ENCODE data around the gene SFMBT1.

The SFMBT1 gene

DNA sequence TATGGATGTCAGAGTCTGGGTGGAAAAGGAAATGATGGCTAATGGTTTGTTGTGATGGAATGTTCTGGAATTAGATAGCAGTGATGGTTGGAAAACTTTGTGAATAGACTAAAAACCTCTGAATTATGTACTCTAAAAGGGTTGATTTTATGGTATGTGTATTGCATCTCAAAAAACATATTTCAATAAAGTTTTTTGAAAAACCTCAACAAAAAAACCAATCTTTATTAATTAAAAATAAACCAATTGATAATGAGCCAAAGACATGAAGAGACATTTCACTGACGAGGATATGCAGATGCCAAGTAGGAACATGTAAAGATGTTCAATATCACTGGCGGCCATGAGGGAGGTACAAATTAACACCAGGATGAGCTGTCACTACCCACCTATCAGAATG lies 78.5 kb downstream of the SFMBT1 start:
- intact Hi-C loops (cut with DNase I) = no loop called here
- no peak for DNase-seq

DNA sequence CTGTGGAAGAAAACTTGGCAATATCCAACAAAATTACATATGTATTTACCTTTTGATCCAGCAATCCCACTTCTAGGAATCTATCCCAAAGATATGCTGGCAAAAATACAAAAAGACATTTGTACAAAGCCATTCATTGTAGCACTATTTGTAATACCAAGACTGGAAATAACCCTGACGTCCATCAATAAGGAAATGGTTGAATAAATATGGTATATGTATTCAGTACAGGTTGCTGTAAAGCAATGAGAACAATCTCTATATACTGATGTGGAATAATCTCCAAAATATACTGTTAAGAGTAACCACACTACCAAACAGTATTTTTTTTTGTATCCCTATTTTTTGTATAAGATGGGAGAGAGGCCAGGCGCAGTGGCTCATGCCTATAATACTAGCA lies 83.7 kb downstream of the SFMBT1 start:
- intact Hi-C loops (cut with DNase I) = no loop called here
- no peak for DNase-seq

DNA sequence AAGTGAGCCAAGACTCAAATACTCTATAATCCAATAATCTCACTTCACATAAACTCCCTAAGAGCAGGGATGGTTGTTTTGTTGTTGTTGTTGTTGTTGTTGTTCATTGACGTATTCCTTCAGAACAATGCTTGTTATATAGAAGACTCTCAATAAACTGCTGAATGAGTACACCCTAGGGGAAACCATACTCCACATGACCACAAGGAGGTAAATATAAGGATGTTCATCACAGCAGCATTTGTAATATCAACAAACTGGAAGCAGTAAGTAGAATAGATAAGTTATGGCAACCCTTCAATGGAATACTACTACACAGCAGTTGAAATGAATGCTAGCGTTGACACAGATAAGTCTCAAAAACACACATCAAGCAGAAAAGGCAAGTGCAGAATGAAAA lies 86.1 kb downstream of the SFMBT1 start:
- intact Hi-C loops (cut with DNase I) = no loop called here

DNA sequence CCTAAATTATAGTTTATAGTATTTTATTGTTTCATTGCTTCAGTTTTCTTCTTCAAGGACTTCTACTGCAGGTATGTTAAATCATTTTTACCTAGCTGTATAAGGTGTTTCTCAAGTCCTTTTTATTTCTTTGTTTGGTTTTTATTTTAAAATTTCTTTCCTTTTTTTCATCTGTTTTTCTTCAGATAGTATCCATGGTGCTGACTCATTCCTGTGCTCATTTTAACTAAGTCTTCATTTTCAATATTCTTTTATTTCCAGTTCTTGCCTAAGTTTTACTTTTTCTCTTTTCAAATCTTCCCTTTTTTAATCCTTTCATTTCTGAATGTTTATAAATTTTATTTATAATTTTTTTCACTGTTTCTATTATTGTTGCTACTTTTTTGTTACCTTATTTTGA lies 106.3 kb downstream of the SFMBT1 start:
- no peak for DNase-seq
- intact Hi-C loops (cut with DNase I) = no loop called here

More for the DNA sequence above, 86.1 kb downstream of the SFMBT1 start:
- DNase-seq = no peak

DNA sequence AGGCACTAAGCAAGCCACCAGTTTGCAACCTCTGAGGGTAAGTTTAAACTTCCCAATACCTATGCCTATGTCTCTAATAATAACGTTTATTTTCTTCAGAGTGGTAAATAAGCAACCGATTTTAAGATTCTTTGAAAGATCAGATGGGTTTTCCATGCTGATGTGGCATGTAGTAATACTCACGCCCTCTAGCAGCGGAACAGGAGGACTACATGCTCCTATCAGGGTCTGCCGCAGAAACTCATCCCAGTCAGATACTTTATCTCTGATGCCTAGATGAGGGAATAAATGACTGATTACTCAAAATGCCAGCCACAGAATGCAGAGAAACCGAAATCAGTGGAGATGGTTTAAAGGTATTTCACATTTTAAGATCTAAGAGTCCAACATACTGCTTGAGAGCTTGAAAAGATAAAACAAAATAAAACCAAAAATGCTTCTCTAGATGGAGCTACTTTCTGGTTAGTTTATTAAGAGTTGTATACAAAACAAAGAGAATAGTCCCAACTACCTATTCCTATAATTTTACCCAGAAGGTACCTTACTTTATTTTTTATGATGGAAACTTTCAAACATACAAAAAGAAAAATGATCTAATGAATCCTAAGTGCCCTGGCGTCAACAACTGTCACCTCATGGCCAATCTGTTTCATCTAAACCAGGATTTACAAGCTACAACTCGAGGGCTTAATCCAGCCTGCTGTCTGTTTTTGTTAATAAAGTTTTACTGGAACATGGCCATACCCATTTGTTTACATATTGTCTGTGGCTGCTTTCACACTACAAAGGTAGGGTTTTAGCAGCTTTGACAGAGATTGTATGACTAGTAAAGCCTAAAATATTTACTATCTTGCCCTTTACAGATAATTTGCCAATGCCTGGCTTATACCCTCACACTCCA lies 111.0 kb downstream of the SFMBT1 start:
- intact Hi-C loops (cut with DNase I) = no loop called here
- peak in 39 of 42 donors; percentile 17 to 82 (median 58) for DNase-seq

DNA sequence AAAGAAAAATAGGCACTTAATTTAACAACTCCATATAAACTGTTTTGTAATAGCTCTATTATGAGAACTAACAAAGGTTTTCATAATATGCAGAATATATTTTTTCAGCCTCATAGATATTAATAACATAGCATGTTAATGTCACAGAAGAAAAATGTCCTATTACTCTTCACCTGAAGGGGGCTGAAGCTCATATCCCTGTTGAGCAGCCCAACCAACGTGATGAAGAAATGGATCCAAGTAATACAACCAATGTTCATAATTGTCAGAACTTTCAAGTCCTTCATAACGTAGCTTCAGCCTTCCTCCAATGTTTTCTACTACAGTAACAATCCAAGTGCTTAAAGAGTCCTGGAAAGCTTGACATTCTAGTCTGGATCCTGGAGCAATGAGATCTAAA lies 114.0 kb downstream of the SFMBT1 start:
- no peak for DNase-seq
- intact Hi-C loops (cut with DNase I) = no loop called here

DNA sequence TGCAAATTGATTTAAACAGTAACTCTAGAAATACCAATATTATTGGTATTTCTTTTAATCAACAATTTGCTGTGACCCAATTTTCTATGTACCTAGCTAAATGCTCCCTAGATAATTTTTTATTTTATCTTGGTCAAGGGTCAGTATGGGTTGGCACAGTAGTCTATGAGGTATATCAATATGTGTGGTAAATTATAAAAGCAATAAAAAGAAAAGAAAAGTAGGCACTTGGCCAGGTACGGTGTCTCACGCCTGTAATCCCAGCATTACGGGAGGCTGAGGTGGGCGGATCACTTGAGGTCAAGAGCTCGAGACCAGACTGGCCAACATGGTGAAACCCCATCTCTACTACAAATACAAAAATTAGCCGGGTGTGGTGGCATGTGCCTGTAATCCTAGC lies 114.5 kb downstream of the SFMBT1 start:
- intact Hi-C loops (cut with DNase I) = no loop called here

DNA sequence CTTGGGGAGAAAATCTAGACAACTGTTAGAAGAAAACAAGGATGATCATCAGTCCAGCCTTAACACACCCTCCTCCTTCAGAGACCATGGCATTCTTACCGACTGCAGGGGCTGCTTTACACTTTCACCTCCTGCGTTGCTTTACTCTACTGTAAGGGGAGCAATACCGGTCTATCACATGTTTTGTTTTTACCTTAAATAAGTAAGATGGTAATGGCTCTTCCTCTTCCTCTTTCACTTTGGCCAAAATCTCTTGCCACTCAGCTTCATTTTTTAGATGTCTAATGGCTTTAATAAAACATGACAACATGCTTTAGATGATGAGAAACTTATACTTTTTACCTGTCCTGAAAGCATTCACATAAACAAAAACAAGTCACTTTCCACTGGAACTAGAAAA lies 115.1 kb downstream of the SFMBT1 start:
- DNase-seq = no peak
- intact Hi-C loops (cut with DNase I) = no loop called here

More for the DNA sequence above, 114.5 kb downstream of the SFMBT1 start:
- DNase-seq = no peak

DNA sequence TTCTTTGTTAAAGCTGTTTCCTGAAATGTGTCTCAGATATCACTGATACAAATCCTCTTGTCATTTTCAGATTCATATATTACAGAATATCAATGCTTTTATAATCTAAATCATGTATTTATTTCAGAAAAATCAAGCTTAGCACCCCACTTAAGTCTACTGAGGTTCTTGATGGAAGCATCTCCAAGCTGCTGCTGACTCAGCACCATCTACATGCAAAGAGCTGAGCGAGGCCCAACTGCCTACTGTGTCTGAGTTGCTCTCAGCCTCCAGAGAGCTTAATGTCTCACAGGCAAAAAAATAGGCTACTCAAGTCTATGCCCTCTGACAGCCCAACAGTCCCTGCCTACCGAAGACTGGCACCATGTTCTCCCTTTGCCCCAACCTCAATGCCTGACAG lies 119.3 kb downstream of the SFMBT1 start:
- DNase-seq = peak in 3 of 42 donors; percentile 4 to 21 (median 11)
- intact Hi-C loops (cut with DNase I) = no loop called here

DNA sequence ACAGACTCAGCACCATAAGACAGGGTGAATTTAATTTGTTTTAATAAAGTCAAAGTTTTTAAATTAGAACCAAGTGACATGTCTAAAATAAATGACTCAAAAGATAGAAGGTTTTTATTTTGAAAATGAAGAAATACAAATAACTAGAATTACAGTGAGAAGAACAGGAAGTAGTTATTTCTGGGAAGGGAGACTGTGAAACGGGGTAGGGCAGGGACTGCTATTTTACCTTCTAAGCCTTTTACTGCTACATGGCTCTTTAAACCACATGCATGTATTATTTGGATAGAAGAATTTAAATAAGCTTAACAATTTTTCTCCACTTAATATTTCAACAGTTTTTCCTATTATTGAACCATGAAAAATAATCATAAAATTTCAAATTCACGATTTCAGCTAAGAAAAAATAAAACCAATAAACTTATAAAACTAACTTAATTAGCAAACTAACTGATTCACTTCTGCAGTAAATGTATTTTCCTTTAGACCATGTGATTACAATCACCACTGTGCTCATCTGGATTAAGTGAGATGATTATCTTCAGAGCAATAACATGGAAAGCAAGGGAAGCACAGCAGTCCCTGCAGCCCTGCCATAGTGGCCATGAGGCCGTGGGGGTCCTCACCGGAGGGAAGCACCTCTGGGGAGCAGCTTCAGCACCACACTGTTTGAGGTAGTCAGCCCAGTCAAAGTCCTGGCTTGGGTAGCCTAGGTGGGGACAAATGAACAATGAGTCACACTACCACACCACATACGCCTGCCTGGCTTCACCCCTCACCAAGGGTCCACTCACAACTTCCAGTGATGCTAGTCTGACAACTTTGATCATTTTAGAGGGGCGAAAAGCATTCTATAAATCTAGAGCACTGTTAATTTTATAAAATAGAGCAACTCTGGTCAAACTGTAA lies 120.2 kb downstream of the SFMBT1 start:
- intact Hi-C loops (cut with DNase I) = no loop called here
- no peak for DNase-seq

DNA sequence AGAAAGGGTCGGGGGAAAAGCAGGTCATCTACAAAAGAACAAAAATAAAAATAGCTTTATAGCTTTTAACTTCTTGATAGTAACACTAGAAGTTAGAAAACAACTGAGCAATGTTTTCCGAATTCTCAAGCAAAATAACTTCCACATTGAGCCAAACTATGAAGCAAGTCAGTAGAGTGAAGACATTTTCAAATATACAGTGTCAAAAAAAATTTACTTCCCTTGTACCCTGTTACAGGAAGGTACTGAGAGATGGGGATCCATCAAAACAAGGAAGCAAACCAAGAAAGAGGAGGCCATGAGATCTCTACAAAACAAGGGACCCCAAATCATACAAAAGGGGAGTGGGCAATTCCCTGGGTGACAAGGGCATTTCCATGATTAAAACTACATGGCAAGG lies 121.9 kb downstream of the SFMBT1 start:
- DNase-seq = no peak
- intact Hi-C loops (cut with DNase I) = no loop called here

DNA sequence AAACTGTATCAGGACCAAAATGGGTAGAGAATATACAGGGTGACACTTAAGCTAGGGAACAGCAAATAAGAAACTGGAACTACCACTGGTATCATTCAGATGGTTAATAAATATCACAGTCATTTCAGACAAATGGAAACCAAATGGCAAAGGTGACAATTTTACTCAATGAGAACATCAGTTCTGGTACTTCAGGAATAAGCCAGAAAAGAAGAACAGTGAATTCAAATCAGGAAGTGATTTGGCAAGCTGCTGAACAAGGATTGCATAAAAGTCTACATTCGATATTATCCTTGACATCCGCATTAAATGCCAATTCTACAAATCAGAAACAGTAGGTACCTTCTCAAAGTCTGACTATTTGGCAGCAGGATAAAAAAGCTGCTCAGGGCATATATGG lies 125.0 kb downstream of the SFMBT1 start:
- no peak for DNase-seq
- intact Hi-C loops (cut with DNase I) = no loop called here

DNA sequence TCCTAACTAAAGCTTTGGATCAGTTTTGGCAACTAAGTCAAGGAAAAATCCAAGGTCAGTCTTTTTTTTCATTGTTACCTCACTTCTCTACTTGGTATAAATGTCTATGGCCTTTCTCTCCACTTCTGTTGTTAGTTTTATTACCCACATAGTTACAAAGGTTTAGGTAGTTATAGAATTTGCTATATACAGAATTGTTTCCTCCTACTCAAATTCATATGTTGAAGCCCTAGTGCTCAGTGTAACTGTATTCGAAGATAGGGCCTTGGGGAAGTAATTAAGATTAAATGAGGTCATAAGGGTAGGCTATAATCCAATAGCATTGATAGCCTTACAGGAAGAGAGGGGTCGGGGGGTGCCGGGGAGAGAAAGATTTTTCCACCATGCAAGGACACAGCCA lies 128.8 kb downstream of the SFMBT1 start:
- intact Hi-C loops (cut with DNase I) = no loop called here

DNA sequence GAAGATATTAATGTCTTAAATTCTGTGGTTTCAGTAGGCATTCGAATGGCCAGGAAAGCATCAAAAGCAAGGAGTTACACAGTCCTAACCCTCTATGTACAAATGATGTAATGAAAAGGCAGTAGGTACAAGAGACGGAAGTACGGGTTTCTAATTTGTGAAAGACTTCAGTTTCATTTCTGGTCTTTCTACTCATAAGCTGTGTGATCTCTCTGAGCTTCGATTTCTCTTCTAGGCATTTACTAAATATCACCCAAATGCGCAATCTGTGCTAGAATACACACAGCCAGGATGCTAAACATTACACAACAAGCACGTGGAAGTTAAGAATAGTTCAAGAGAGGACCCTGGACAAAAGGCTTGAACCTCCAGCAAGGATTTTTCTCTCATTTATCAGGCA lies 130.6 kb downstream of the SFMBT1 start:
- intact Hi-C loops (cut with DNase I) = no loop called here

More for the DNA sequence above, 128.8 kb downstream of the SFMBT1 start:
- no peak for DNase-seq

DNA sequence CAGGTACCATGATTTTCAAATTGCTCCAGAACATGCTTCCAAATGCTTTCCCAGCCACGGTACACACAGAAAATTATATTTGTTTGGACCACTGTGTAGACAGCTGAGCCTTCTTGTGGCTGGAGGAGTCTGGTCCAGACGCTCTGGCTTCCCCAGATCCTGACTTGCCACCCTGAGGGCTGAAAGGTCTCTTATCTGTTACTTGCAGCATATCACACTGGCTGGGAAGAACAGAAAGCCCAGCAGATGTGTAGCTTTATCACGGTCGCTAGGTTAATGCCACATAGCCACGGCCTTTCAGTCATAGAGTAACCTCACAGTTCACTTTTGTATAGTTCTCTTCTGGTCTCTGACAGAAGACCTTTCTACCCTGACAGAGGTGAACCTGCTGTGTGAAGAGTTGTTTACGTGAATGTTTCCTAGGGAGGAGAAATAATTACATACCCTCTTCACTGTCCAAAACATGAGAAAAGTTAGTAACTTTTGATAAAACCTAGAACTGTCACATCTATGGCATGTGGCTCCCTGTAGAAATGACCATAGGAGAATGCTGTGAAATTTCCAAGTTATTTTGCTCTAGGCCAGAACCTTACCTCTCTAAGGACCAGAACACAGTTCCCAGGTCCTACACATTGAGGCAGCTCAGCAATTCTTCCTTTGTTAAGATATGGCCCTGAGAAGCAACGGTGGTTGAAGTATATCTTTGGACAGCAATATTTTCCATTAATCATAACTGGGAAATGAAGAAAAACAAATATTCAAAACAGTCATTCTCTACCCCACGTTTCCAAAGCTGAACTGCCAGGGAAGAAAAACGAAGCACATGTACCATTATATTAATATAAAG lies 132.8 kb downstream of the SFMBT1 start:
- intact Hi-C loops (cut with DNase I) = no loop called here
- no peak for DNase-seq

More for the DNA sequence above, 130.6 kb downstream of the SFMBT1 start:
- no peak for DNase-seq

DNA sequence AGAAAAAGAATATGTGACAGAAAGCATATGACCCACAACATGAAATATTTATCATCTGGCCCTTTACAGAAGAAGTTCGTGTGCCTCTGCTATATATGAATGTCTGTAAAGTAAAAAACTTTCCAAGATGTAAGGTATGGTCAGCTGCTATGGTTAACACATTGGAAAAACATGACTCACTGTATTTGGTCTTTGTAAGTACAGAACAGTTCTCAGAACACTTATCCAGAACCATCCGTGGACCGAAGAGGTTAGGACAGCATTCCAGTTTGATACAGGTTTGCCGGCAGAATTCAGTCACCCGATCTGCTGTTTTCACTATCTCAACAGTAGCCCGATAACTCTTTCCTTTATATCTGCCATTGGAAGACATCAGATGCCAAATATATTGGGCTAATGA lies 135.1 kb downstream of the SFMBT1 start:
- DNase-seq = no peak
- intact Hi-C loops (cut with DNase I) = no loop called here

DNA sequence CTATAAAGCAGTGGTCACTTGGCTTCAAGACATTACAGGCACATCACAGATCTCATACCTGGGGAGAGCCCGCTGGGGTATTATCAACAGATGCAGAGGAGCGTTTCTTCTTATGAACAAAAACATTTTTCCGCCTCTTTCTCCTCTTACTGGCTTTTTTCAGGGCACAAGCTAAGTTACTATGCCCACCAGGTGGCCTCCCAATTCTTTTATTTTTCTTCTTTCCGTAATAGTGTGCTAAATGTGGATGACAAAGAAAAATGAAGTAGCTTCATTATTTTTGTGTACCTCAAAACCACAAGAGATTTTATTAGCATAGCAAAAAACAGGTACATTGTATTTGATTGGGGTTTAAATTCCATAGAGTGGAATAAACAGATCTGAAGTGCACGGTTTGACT lies 138.4 kb downstream of the SFMBT1 start:
- intact Hi-C loops (cut with DNase I) = no loop called here

DNA sequence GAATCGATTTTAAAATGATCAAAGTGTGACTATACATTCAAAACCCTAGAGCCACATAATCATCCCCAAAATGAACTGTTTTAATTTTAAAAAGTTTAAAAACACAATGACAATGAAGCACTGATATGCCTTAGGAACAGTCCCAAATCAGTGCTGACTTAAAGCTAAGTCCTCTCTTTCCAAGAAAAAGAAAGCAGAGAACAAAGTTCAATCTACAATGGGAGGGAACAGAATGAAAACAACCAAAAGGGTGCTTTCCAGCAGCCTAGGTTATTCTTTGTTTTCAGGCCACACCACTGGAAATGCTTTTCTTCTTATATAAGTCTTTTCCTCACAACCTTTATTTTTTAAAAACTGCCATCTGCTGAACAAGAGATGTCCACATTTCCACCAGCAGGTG lies 141.3 kb downstream of the SFMBT1 start:
- intact Hi-C loops (cut with DNase I) = no loop called here
- no peak for DNase-seq

More for the DNA sequence above, 138.4 kb downstream of the SFMBT1 start:
- no peak for DNase-seq

DNA sequence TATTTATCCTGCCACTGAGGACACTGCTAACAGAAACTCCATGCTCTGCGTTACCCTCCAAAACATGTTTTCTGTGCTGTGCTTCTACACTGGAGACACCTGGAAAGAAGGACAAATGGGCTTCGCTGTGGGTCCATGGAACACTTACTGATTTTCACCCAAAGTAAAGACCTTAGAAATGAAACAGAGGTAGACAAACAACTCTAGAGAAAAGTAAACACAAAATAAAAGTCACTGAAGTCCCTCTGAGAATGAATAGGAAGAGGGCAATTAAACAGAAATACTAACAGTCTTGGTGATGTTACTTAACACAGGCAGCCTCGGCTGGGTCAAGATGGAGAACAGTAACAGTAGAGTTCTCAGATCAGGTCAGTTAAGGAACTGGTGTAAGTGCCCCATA lies 141.9 kb downstream of the SFMBT1 start:
- DNase-seq = no peak
- intact Hi-C loops (cut with DNase I) = no loop called here

All from head of caudate nucleus (tissue), 42 donors.